HG03196 (cell line): ENCODE measurements around the gene ELAVL1.

Experiments used
- ATAC-seq: cut with Tn5 transposase; IDR thresholded peaks from one replicate; pipeline ENCODE4 v1.9.1; 2021; ENCODE audit not compliant: unreplicated experiment

Gene ELAVL1

DNA sequence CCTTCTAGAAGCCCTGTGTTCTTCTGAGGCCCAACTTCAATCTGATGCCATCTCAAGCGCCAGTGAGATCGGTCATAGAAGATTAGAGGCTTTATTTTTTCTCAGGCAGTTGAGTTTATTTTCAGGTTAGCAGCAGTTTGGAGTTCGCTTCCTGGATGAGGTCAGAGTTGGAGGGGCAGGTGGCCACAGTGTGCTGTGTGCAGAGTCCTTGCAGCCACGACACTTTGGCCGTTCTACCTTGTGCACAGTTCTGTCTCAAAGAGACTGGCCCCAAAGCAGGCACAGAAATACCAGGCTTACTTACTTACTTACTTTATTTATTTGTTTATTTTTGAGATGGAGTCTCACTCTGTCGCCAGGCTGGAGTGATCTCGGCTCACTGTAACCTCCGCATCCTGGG lies 15.9 kb upstream of the ELAVL1 start:
- no peak for ATAC-seq

DNA sequence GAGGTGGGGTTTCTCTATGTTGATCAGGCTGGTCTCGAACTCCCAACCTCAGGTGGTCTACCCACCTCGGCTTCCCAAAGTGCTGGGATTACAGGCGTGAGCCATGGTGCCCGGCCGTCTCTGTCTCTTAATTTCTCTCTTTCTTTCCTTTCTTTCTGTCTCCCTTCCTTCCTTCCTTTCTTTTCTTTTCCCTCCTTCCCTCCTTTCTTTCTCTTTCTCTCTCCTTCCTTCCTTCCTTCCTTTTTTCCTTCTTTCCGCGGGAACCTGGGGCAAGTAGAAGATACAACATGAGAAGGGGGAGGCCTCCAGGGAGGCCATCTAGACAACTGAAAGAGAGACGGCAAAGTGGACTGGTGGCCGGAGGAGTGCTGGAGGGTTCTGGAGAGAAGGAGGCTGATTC lies 15.2 kb upstream of the ELAVL1 start:
- ATAC-seq = no peak

DNA sequence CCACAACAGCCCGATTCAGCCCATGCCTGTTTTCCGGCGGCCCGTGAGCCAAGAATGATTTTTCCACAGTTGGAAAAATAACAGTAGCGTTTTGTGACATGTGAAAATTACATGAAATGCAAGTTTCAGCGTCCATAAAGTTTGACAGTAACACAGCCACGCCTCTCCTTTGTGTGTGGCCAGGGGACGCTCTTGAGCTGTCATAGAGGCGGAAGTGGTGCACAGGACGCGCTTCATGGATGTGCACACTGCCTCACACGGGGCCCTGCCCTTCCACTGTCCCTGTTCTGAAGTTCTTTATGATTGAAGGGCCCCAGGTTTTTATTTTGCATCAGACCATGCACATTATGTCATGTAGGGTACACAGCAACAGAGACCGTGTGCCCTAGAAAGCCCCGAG lies 12.4 kb upstream of the ELAVL1 start:
- no peak for ATAC-seq

DNA sequence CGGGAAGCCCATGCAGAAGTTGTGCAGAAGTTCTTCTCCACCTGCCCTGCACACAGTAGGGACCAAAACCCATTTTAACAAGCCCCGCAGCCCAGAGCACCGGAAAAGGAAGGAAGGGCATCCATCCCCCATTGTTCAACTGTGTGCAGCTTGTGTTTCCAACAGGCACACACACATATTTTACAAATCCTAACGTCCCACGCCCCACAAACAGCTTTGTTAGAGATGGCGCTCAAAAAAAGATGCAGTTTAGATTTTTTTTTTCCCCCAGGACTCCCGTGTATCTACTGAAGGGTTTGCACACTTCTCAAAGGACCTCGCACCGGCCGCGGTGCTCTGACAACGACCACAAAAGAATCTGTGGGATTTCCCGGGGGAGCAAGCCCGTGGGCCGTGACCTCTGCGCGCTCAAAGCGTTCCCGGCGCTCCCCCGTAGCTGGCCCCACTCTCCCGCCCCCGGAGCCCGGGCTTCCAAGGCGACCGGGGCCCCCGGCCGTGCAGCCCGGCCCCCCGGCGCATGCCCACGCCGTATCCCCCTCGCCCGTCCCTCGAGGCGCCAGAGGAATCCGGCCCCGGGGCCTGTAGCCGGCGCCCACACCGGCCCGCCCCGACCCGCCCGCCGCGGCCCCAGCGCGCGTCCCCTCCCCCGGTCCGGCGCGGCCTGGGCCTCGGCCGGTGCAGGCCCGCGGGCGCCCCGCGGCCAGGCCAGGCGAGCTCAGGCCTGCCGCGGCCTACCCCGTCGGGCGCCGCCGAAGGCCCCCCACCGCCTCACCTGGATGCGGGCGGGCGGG lies 523 bp downstream of the ELAVL1 start:
- peak; percentile 23 for ATAC-seq

DNA sequence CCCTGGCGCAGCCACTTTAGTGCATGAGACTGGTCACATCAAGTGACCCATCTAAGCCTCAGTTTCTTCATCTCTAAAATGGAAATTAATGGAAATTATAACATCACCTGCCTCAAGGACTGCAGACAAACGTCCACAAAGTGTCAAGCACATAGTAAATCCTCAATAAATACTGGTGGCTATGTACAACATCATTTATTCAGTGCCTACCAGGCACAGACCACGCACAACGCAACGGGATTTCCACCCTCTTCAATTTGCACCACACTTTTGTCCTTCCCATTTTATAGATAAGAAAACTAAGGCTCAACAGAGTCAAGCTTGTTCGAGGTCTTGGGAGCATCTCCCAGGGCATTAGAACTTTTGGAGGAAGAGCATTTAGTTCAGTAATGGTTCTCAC lies 1.4 kb downstream of the ELAVL1 start:
- no peak for ATAC-seq

DNA sequence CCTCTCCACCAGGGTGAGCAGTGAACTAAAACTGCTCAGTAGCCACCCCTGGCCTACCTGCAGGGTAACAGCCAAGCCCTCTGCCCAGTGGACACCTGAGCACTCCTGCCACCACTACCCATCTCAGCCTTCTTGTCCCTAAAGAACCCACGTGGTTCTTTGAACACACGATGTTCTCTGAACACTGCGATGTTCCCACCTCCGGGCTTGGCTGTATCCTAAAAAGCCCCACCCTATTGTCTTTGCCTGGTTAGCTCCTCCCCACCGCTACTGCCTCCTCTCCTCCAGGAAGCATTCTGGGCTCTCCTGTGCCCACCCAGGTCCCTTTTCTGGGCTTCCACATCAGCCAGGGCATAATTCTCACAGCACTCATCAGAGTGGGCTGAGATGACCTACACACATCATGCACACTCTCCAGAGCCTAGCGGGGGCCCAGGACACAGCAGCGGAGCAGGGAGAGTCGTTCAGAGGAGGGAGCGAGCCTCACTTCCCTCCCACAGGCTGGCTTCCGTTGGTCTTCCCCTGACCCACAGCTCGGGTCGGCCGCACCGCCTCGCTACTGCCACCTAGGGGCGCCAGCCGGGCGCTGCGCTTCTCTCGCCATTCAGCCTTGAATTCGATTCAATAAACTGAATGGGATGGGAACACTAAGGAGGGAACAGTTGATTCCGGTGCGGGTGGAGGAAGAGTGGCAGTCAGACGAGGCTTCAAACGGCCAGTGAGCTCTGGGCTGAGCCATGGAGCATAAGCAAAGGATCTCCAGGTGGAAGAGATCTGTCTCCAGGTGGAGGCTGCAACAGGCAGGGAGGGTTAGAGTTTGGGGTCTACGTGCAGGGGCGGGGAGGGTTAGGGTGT lies 3.2 kb downstream of the ELAVL1 start:
- peak; percentile 42 for ATAC-seq

DNA sequence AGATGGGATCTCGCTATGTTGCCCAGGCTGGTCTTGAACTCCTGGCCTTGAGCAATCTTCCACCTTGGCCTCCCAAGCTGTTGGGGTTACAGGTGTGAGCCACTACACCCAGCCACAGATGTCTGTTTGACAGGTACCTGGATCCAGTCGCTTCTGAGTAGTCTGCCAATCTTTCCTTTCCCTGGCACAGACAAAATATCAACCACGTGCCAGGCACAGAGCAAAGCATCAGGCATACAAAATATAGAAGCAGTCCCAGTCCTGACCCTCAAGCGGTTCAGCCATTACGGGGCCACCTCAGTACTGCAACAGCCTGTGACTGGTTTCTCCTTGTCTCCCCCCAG lies 3.8 kb downstream of the ELAVL1 start:
- no peak for ATAC-seq

DNA sequence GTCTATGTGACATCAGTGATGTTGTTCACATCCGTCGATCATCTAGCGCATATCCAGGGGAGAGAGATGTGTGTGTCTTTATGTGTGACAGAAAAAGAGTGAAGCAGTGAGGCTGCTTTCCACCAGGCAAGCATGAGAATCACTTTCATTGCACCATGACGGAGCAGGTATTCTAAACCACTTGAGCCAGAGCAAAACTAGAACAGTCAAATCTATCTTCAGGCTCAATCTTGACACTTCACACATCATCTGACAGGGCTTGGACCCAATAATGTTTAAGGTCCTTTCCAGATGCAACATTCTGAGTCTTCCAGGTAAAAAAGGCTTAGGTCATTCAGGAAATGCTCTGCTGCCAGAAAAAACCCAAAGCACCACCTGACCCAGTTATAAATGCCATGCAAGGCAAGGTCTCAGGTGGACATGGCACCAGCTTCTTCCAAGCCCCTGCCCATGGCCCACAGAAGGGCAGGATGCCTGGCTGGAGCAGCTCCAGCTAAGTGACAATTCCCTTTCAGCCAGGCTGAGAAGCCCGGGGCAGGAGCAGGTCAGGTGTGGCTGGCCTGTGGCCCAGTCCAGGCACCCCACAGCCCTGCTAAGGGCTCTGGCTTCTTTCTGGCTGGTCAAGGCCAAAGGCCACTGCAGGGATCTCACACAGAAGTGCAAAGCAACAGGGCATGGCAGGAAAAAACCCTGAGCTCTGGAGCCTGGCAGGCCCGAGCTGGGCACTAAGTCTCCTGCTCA lies 5.0 kb downstream of the ELAVL1 start:
- no peak for ATAC-seq

DNA sequence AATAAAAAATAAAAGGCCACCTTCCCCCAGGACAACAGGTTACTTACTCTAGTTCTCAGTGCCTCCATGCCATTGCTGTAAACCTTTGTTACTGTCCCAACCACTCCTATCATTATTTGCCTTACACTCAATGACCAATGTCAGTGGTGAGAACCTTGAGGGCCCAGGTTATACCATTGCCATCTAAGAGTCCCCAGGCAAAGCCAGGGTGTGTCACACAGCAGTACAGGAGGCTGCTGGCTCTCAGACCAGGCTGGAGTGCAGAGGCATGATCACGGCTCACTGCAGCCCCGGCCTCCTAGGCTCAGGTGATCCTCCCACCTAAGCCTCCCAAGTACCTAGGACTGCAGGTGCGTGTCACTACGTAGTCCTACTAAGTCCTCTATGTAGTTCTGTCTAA lies 6.1 kb downstream of the ELAVL1 start:
- no peak for ATAC-seq

DNA sequence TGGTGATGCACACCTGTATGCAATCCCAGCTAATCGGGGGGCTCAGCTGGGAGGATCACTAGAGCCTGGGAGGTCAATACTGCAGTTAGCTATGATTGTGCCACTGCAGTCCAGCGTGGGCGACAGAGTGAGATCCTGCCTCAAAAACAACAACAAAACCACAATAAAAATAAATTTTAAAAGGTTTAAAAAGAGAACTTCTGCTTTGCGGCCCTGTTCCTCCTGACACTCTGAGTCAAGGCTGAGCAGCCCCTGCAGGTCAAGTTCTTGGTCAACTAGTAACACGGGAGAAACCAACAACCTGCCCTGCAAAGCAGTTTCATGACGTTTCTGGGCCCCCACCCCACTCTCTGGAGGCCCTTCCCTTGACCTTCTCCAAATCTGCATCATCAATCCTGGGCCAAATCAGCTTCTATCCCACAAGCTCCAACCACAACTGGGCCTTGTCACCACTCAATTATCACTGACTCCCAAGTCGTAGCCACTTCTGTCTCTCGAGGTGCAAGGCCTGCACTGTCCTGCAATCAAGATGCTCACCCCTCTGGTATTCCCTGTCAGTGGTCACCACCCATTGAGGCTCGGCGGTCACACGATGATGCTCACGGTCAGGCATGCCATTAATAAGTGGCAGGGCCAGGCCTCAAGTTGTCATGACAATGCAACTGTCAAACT lies 7.5 kb downstream of the ELAVL1 start:
- ATAC-seq = no peak

DNA sequence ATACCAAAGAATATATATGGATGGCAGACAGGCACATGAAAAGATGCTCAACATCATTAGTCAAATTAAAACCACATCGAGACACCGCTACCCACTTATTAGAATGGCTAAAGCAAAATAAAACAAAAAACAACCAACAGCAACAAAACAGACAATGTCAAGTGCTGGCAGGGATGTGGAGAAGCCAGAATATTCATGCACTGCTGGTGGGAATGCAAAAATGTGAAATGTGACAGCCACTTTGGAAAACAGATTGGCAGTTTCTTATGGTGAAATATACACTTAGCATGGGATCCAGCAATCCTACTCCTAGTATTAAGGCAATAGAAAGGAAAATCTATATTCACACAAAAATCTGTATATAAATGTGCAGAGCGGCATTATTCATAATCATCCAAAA lies 8.6 kb downstream of the ELAVL1 start:
- no peak for ATAC-seq

DNA sequence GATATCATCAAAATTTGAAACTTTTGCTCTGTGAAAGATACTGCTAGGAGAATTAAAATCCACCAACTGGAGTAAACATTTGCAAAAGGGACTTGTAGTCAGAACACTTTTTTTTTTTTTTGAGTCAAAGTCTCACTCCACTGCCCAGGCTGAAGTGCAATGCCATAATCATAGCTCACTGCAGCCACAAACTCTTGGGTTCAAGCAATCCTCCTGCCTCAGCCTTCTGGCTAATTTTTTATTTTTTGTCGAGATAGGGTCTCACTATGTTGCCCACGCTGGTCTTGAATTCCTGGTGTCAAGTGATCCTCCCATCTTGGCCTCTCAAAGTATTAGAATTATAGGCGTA lies 9.7 kb downstream of the ELAVL1 start:
- ATAC-seq = no peak

DNA sequence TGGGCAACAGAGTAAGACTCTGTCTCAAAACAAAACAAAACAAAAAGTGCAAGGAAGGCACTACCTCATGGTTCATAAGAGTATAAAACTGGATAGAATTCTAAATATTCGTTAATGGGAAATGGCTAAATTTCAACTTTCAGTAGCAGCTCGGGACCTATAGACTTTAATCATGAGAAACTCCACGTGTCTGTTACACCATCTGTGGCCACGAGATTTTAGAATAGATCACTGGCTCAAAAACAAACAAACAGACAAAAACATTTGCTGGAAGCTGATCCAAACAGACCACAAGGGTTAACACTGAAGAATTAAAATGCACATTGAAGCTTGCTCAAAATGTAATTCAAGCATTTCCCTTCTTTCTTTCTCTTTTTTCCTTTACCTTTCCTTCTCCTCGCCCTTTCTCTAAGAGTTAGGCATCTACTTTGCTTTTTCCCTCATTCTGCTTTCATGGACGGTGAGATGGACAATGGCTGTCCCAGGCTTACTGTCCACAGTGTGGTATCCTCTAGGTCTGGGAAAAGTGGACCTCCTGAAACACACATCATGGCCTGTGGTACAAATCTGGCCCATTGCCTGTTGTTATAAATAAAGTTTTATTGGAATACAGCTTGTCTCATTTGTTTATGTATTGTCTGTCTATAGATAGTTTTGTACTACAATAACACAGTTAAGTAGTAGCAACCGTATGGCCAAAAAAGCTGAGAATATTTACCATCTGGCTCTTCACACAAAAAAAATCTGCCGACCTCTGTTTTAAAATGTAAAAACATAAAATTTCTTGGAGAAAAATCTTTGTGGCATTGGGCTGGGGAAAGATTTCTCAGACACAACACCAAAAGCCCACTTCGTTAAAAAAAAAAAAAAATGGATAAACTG lies 10.3 kb downstream of the ELAVL1 start:
- no peak for ATAC-seq

DNA sequence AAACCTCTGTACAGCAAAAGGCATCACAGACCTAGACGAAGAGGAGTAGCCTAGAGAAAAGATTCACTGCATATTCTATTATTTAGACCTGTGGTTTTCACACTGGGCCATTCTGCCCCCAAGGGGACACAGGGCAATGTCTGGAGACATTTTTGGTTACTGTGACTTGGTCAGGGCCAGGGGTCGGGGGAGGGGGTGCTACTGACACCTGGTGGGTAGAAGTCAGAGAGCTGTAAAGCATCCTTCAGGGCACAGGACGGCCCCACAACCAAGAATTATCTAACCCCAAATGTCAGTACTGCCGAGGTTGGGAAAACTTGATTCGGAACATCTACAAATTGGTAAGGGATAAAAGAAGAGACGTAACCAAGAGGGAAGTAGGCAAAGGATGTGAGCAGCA lies 11.3 kb downstream of the ELAVL1 start:
- no peak for ATAC-seq

DNA sequence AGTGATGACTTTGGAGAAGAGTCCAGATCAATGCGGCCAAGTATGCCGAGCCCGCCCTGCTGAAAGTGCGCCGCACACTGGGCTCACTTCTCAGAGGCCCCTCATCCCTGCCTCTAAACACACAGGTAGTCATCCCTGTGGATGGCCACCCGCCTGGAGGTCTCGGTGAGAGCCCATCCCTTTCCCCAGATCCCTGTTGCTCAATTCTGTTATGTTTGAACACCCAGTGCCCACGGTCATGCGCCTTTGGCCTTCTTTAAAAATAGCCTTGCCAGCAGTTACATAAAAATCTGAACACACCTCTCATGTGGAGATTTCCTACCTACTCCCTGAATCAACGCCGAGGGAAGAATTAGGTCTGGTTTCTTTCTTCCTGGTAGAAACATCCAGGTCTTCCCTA lies 11.9 kb downstream of the ELAVL1 start:
- ATAC-seq = no peak

DNA sequence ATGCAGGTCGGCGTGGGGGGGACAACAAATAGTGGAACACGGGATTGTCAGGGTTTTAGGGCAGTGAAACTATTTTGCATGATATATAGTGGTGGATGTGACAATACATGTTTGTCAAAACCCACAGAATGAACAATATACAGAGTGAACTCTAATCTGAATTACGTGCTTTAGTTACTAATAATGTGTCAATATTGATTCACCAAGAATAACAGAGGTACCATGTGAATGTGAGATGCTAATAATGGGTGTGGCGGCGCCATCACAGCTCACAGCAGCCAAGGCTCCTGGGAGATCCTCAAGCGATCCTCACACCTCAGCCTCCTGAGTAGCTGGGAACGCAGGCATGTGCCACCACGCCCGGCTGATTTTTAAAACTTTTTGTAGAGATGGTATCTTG lies 12.9 kb downstream of the ELAVL1 start:
- no peak for ATAC-seq

DNA sequence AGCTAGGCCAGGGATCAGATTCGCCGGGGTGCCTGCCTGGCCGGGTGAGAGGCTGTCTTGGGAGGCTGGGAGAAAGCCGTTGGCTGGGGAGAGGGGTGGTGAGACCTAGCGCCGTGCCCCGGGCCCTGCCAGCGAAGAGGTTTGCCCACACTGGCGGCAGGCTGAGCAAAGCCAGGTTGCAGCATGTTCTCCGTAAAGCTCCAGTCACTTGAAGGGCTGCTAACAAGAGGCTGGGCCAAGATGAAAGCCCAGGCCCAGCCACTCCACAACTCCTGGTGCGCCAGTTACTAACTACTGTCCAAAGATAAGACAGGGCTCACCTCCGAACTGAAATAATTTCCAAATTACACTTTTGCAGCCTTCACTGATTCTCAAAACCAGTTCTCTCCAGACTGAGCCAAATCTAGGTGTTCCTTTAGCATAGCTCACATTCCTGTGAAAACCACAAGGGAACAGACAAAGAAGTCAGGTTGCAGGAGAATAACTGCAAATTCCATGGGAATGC lies 16.3 kb downstream of the ELAVL1 start:
- ATAC-seq = no peak

DNA sequence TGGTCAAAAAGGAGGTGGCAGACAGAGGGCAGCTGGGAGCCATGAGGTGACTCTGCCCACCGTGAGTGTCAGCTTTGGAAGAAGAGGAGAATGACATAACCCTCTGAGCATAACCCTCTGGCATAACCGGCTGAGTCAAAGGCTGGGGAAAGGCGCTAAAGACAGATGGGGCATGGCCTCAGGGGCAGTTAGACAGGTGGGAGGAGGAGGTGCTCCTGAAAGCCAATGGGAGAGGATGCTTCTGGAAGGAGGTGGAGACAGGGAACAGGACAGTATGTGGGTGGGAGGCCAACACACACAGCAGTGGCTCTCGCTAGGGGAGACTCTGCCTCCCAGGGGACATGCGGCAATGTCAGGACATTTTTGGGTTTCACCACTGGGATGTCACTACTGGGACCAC lies 17.1 kb downstream of the ELAVL1 start:
- ATAC-seq = no peak

DNA sequence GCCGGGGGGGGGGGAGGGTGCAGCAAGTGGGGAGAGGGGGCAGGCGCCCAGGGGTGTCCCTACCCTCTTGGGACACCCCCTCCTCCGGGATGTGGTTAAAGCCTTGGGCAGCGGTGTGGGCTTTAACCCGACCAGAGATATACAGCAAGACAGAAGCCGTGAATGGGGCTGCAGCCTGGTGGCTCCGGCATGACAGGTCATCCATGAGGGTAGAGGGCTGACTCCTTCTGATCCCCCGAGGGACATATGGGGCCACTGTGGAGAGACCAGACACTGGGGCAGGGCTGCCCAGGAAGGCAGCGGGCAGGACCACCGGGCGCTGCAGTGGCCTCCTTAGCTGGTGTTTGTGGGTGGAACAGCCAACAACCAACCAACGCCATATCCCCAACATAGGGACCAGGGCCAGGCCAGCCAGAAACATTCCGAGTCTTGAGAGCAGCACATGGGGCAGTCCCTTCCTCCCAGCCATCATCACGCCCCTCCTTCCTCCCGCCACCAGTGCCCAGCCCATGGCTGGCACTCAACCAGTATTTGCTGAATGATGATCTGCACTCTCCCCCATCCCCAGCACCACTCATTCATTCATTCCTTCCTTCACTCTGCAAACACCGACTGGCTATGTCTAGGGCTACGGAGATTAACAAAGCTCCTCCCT lies 18.2 kb downstream of the ELAVL1 start:
- ATAC-seq = no peak
